ENCODE results near the gene EIF3D.
"Not testable (repeated sequence)": the region's sequence is repeated elsewhere in the genome, so short reads cannot be mapped to it uniquely, and the experiment has no call there.

The EIF3D gene

GRCh38 chr22:36540867-36541642 is 12.1 kb upstream of the EIF3D start:
- peaks cover 7% of the 10 kb centered on the region for H3K4me1 Mint-ChIP-seq
- H3K36me3 Mint-ChIP-seq (ENCODE audit: low read depth): no peaks in the 10 kb centered on the region
- H3K27me3 Mint-ChIP-seq (ENCODE audit: low read depth): no peaks in the 10 kb centered on the region
- no peak overlapping the region for H3K27ac Mint-ChIP-seq
- H3K4me3 Mint-ChIP-seq: no peak overlapping the region
- H3K9me3 Mint-ChIP-seq: no peaks in the 10 kb centered on the region
- TF ChIP-seq CTCF (IDR thresholded peaks at IDR 0.05; ENCODE audit: unreplicated experiment in 3 of 3): no peak

- no peak for TF ChIP-seq CTCF (IDR thresholded peaks at IDR 0.05; ENCODE audit: unreplicated experiment in 3 of 3)
These were observed 9.6 kb upstream of the EIF3D start for GRCh38 chr22:36538529-36538928.

GRCh38 chr22:36536717-36537116 is 7.8 kb upstream of the EIF3D start:
- Mint-ChIP-seq H3K27ac (peak overlapping the region in 1 of 3 experiments; percentile 35), H3K36me3 (ENCODE audit: low read depth) (peaks cover 3% of the 10 kb centered on the region), H3K4me3 (no peak overlapping the region), H3K27me3 (ENCODE audit: low read depth) (no peaks in the 10 kb centered on the region), H3K9me3 (peaks cover 4% of the 10 kb centered on the region), H3K4me1 (peaks cover 7% of the 10 kb centered on the region)
- no peak for TF ChIP-seq CTCF (IDR thresholded peaks at IDR 0.05; ENCODE audit: unreplicated experiment in 3 of 3)

More at GRCh38 chr22:36538529-36538928, 9.6 kb upstream of the EIF3D start:
- H3K27me3 Mint-ChIP-seq (ENCODE audit: low read depth): no peaks in the 10 kb centered on the region
- no peaks in the 10 kb centered on the region for H3K9me3 Mint-ChIP-seq
- H3K36me3 Mint-ChIP-seq (ENCODE audit: low read depth): no peaks in the 10 kb centered on the region
- peaks cover 7% of the 10 kb centered on the region for H3K4me1 Mint-ChIP-seq
- no peak overlapping the region for H3K4me3 Mint-ChIP-seq
- no peak overlapping the region for H3K27ac Mint-ChIP-seq

- not testable (repeated sequence) for H3K27me3 Mint-ChIP-seq (ENCODE audit: low read depth); H3K27ac Mint-ChIP-seq; H3K9me3 Mint-ChIP-seq; H3K36me3 Mint-ChIP-seq (ENCODE audit: low read depth); H3K4me3 Mint-ChIP-seq
- H3K4me1 Mint-ChIP-seq: peaks cover 13% of the 10 kb centered on the region
These were observed 4.4 kb upstream of the EIF3D start for GRCh38 chr22:36533320-36533719.

- no peaks in the 10 kb centered on the region for H3K27me3 Mint-ChIP-seq (ENCODE audit: low read depth)
- TF ChIP-seq CTCF (IDR thresholded peaks at IDR 0.05; ENCODE audit: unreplicated experiment in 3 of 3): no peak
- peaks cover 13% of the 10 kb centered on the region for H3K4me1 Mint-ChIP-seq
- H3K36me3 Mint-ChIP-seq (ENCODE audit: low read depth): peaks cover 3% of the 10 kb centered on the region
- H3K27ac Mint-ChIP-seq: peak overlapping the region in 1 of 3 experiments; percentile 37
- H3K9me3 Mint-ChIP-seq: peaks cover 4% of the 10 kb centered on the region
- peak overlapping the region; percentile 42 to 52 (median 44) for H3K4me3 Mint-ChIP-seq
These were observed 3.5 kb upstream of the EIF3D start for GRCh38 chr22:36532466-36532865.

- no peaks in the 10 kb centered on the region for H3K27me3 Mint-ChIP-seq (ENCODE audit: low read depth)
- peaks cover 38% of the 10 kb centered on the region for H3K36me3 Mint-ChIP-seq (ENCODE audit: low read depth)
- peak overlapping the region; percentile 94 to 97 (median 96) for H3K4me3 Mint-ChIP-seq
- H3K9me3 Mint-ChIP-seq: peaks cover 3% of the 10 kb centered on the region
- H3K27ac Mint-ChIP-seq: peak overlapping the region; percentile 95 to 99 (median 98)
- peaks cover 11% of the 10 kb centered on the region for H3K4me1 Mint-ChIP-seq
- TF ChIP-seq CTCF (IDR thresholded peaks at IDR 0.05; ENCODE audit: unreplicated experiment in 3 of 3): no peak
These were observed 625 bp downstream of the EIF3D start for GRCh38 chr22:36528341-36528740.
